PFSK-1 (cell line): ENCODE measurements around the gene AHDC1.

Source experiments
- FOXP2 ChIP-seq: optimal IDR thresholded peaks from 2 replicates; pipeline ENCODE3; 2011; ENCODE audit warnings: borderline replicate concordance, control low read depth, inconsistent platforms; ENCODE audit not compliant: insufficient read depth; ENCODE audit errors: extremely low read length, extremely low read depth
- POLR2AphosphoS5 ChIP-seq: IDR thresholded peaks from 2 replicates; pipeline ENCODE4 v1.6.1; 2012; ENCODE audit warnings: low read depth, mild to moderate bottlenecking, control low read depth, low read length, moderate library complexity
- REST ChIP-seq, 2 experiments: IDR thresholded peaks; 2 replicates each; pipeline versions ENCODE4 v1.6.1 to v1.8.0; 2011 to 2012; ENCODE audit warnings: low read depth in 2 of 2, low read length in 2 of 2, control low read depth in 1 of 2, inconsistent platforms in 1 of 2, mild to moderate bottlenecking in 1 of 2, moderate library complexity in 1 of 2; ENCODE audit not compliant: insufficient read depth in 1 of 2
- SIN3A ChIP-seq: IDR thresholded peaks from 2 replicates; pipeline ENCODE4 v1.6.1; 2012; ENCODE audit warnings: mild to moderate bottlenecking, low read length, moderate library complexity, borderline replicate concordance; ENCODE audit not compliant: insufficient read depth
- TAF1 ChIP-seq: IDR thresholded peaks from 2 replicates; pipeline ENCODE4 v1.6.1; 2012; ENCODE audit warnings: low read length, control low read depth, borderline replicate concordance; ENCODE audit not compliant: insufficient read depth

The AHDC1 gene

GRCh38 chr1:27649306-27649635 is 45.3 kb upstream of the AHDC1 start:
- TF ChIP-seq TAF1 = no peak
- TF ChIP-seq SIN3A = no peak
- TF ChIP-seq REST (IDR thresholded peaks at IDR 0.05; ENCODE audit: insufficient read depth in 1 of 2, low read depth in 2 of 2, low read length in 2 of 2) = no peak
- no peak for TF ChIP-seq FOXP2
- TF ChIP-seq POLR2AphosphoS5 = no peak

- TF ChIP-seq SIN3A = no peak
- no peak for TF ChIP-seq FOXP2
Measured at GRCh38 chr1:27648602-27649305, 44.8 kb upstream of the AHDC1 start.

GRCh38 chr1:27647328-27647727 is 43.4 kb upstream of the AHDC1 start:
- TF ChIP-seq SIN3A = no peak
- no peak for TF ChIP-seq FOXP2
- no peak for TF ChIP-seq REST (IDR thresholded peaks at IDR 0.05; ENCODE audit: insufficient read depth in 1 of 2, low read depth in 2 of 2, low read length in 2 of 2)
- no peak for TF ChIP-seq TAF1
- no peak for TF ChIP-seq POLR2AphosphoS5

GRCh38 chr1:27646676-27647075 is 42.7 kb upstream of the AHDC1 start:
- TF ChIP-seq REST (IDR thresholded peaks at IDR 0.05; ENCODE audit: insufficient read depth in 1 of 2, low read depth in 2 of 2, low read length in 2 of 2) = no peak
- TF ChIP-seq FOXP2 = no peak
- no peak for TF ChIP-seq POLR2AphosphoS5
- TF ChIP-seq TAF1 = no peak
- TF ChIP-seq SIN3A = no peak

- TF ChIP-seq REST (IDR thresholded peaks at IDR 0.05; ENCODE audit: insufficient read depth in 1 of 2, low read depth in 2 of 2, low read length in 2 of 2) = no peak
- no peak for TF ChIP-seq TAF1
- no peak for TF ChIP-seq FOXP2
- no peak for TF ChIP-seq POLR2AphosphoS5
- TF ChIP-seq SIN3A = no peak
Measured at GRCh38 chr1:27645071-27645415, 41.1 kb upstream of the AHDC1 start.
